ENCODE results near the gene NDST1. TPM values are rescaled to one million over a fixed set of nuclear protein-coding genes. Genes with fewer than 3 reads are reported as not detected.

Gene NDST1
- total RNA-seq, 1 experiment from 2014 or later, result 69.9 TPM

DNA sequence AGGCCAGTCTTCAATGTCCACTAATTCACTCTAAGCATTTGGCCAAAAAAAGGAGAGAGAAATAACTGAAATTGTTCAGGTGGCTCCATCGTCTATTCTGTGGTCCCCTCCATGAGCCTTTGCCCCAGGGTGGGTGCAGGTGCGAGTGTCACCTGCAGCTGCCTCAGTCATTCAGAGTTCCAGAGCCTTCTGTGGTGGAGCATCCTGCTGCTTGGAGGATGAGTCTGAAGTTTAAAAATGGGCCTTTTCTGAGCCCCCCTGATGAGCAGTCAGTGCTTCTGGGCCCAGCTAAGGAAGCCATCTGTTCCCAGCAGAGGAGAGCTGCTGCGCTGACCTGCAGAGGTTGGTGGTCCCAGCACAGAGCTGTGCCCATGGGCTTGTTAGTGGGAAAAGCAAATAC is 48.2 kb downstream of the NDST1 start (continued):
- TF ChIP-seq, protein P1, sequence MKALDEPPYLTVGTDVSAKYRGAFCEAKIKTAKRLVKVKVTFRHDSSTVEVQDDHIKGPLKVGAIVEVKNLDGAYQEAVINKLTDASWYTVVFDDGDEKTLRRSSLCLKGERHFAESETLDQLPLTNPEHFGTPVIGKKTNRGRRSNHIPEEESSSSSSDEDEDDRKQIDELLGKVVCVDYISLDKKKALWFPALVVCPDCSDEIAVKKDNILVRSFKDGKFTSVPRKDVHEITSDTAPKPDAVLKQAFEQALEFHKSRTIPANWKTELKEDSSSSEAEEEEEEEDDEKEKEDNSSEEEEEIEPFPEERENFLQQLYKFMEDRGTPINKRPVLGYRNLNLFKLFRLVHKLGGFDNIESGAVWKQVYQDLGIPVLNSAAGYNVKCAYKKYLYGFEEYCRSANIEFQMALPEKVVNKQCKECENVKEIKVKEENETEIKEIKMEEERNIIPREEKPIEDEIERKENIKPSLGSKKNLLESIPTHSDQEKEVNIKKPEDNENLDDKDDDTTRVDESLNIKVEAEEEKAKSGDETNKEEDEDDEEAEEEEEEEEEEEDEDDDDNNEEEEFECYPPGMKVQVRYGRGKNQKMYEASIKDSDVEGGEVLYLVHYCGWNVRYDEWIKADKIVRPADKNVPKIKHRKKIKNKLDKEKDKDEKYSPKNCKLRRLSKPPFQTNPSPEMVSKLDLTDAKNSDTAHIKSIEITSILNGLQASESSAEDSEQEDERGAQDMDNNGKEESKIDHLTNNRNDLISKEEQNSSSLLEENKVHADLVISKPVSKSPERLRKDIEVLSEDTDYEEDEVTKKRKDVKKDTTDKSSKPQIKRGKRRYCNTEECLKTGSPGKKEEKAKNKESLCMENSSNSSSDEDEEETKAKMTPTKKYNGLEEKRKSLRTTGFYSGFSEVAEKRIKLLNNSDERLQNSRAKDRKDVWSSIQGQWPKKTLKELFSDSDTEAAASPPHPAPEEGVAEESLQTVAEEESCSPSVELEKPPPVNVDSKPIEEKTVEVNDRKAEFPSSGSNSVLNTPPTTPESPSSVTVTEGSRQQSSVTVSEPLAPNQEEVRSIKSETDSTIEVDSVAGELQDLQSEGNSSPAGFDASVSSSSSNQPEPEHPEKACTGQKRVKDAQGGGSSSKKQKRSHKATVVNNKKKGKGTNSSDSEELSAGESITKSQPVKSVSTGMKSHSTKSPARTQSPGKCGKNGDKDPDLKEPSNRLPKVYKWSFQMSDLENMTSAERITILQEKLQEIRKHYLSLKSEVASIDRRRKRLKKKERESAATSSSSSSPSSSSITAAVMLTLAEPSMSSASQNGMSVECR (CRISPR knock-in tag; IDR thresholded peaks at IDR 0.05; ENCODE audit: borderline replicate concordance), result no peak
- TF ChIP-seq ZNF219 (CRISPR knock-in tag; IDR thresholded peaks at IDR 0.05; ENCODE audit: borderline replicate concordance) (no peak), CBFB (CRISPR knock-in tag; IDR thresholded peaks at IDR 0.05; ENCODE audit: low read depth) (no peak), IRF2 (CRISPR knock-in tag; IDR thresholded peaks at IDR 0.05; ENCODE audit: borderline replicate concordance, low read depth) (no peak), JUN (CRISPR knock-in tag; IDR thresholded peaks at IDR 0.05) (no peak), KAT7 (CRISPR knock-in tag; IDR thresholded peaks at IDR 0.05; ENCODE audit: borderline replicate concordance) (no peak), NFYB (CRISPR knock-in tag; conservative IDR thresholded peaks at IDR 0.05; ENCODE audit: low read depth) (no peak), ZNF263 (CRISPR knock-in tag; IDR thresholded peaks at IDR 0.05; ENCODE audit: low read depth) (no peak)
- TF ChIP-seq, protein P2, sequence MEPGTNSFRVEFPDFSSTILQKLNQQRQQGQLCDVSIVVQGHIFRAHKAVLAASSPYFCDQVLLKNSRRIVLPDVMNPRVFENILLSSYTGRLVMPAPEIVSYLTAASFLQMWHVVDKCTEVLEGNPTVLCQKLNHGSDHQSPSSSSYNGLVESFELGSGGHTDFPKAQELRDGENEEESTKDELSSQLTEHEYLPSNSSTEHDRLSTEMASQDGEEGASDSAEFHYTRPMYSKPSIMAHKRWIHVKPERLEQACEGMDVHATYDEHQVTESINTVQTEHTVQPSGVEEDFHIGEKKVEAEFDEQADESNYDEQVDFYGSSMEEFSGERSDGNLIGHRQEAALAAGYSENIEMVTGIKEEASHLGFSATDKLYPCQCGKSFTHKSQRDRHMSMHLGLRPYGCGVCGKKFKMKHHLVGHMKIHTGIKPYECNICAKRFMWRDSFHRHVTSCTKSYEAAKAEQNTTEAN (CRISPR knock-in tag; IDR thresholded peaks at IDR 0.05), result no peak
- TF ChIP-seq, protein P3, sequence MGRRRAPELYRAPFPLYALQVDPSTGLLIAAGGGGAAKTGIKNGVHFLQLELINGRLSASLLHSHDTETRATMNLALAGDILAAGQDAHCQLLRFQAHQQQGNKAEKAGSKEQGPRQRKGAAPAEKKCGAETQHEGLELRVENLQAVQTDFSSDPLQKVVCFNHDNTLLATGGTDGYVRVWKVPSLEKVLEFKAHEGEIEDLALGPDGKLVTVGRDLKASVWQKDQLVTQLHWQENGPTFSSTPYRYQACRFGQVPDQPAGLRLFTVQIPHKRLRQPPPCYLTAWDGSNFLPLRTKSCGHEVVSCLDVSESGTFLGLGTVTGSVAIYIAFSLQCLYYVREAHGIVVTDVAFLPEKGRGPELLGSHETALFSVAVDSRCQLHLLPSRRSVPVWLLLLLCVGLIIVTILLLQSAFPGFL (CRISPR knock-in tag; IDR thresholded peaks at IDR 0.05; ENCODE audit: borderline replicate concordance), result no peak
- TF ChIP-seq, protein P4, sequence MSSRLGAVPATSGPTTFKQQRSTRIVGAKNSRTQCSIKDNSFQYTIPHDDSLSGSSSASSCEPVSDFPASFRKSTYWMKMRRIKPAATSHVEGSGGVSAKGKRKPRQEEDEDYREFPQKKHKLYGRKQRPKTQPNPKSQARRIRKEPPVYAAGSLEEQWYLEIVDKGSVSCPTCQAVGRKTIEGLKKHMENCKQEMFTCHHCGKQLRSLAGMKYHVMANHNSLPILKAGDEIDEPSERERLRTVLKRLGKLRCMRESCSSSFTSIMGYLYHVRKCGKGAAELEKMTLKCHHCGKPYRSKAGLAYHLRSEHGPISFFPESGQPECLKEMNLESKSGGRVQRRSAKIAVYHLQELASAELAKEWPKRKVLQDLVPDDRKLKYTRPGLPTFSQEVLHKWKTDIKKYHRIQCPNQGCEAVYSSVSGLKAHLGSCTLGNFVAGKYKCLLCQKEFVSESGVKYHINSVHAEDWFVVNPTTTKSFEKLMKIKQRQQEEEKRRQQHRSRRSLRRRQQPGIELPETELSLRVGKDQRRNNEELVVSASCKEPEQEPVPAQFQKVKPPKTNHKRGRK (CRISPR knock-in tag; IDR thresholded peaks at IDR 0.05; ENCODE audit: borderline replicate concordance), result no peak

- no peak for DNase-seq (ENCODE audit: low spot score)
- ChIA-PET CTCF (interaction anchor here (0.6 to 6.0 kb wide), 11 partner anchors 9 to 115 kb away, joined by 3 to 100 read pairs (median 4); partner anchors contain the start of gene RPS14), POLR2A (interaction anchor here (0.6 kb wide), 1 partner anchor 64 kb away, joined by 7 read pairs; no protein-coding TSS in a partner anchor)
- H3K27me3 Mint-ChIP-seq (ENCODE audit: low read depth), result no peaks in the 10 kb centered on the region
- no peak overlapping the region for H3K27ac Mint-ChIP-seq
- H3K4me3 Mint-ChIP-seq, result no peak overlapping the region
- peaks cover 4% of the 10 kb centered on the region; the same call in 1 of the 2 replicates for H3K36me3 Mint-ChIP-seq
- H3K4me1 Mint-ChIP-seq, result peaks cover 15% of the 10 kb centered on the region
- H3K9me3 Mint-ChIP-seq, result no peaks in the 10 kb centered on the region
- ATAC-seq, result no peak
- TF ChIP-seq E2F1 (CRISPR knock-in tag; IDR thresholded peaks at IDR 0.05) (no peak), TP53 (CRISPR knock-in tag; IDR thresholded peaks at IDR 0.05) (no peak), ZNF121 (CRISPR knock-in tag; IDR thresholded peaks at IDR 0.05) (no peak), ZMAT4 (CRISPR knock-in tag; IDR thresholded peaks at IDR 0.05) (no peak), OVOL2 (CRISPR knock-in tag; IDR thresholded peaks at IDR 0.05; ENCODE audit: borderline replicate concordance) (no peak), ATF3 (CRISPR knock-in tag; conservative IDR thresholded peaks at IDR 0.05) (no peak)
- TF ChIP-seq, protein P4 (CRISPR knock-in tag; IDR thresholded peaks at IDR 0.05; ENCODE audit: borderline replicate concordance), result no peak
- TF ChIP-seq, protein P5, sequence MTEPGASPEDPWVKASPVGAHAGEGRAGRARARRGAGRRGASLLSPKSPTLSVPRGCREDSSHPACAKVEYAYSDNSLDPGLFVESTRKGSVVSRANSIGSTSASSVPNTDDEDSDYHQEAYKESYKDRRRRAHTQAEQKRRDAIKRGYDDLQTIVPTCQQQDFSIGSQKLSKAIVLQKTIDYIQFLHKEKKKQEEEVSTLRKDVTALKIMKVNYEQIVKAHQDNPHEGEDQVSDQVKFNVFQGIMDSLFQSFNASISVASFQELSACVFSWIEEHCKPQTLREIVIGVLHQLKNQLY (CRISPR knock-in tag; IDR thresholded peaks at IDR 0.05), result no peak
- TF ChIP-seq, protein P6, sequence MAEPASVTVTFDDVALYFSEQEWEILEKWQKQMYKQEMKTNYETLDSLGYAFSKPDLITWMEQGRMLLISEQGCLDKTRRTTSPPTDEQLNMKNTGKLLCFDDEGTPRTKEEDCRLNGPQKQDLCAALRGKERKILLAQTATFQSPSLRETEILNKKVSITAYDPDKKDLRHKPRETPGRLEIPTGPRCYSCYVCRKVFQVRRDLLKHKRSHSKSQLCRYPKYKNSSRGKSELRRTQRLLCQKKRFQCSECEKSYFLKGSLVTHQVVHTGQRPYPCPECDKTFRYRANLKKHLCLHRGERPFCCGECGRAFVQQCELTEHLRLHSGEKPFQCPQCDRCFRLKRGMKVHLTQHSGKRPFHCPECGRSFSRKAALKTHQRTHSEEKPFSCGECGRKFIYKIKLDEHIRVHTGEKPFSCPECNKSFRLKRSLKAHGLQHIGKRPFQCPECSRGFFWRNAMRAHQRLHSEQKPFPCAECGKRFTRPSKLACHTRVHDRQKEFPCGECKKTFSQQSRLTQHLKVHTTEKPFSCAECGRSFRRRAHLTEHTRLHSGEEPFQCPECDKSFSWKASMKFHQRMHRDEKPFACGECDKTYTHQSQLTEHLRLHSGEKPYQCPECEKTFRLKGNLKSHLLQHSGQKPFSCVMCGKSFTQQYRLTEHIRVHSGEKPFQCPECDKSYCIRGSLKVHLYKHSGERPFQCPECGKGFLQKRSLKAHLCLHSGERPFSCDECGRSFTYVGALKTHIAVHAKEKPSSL (CRISPR knock-in tag; conservative IDR thresholded peaks at IDR 0.05), result no peak
Measured at GRCh38 chr5:150556859-150557508, 49.1 kb downstream of the NDST1 start.
